NCI-H2029 treated with DMSO at 0.1 percent for 48 hours (cell line): ENCODE measurements around the gene KCNJ1.

ENCODE experiments used
- DNase-seq: peaks from one replicate; lab custom pipeline; 2025; lab: John Stamatoyannopoulos, UW

KCNJ1 gene

DNA sequence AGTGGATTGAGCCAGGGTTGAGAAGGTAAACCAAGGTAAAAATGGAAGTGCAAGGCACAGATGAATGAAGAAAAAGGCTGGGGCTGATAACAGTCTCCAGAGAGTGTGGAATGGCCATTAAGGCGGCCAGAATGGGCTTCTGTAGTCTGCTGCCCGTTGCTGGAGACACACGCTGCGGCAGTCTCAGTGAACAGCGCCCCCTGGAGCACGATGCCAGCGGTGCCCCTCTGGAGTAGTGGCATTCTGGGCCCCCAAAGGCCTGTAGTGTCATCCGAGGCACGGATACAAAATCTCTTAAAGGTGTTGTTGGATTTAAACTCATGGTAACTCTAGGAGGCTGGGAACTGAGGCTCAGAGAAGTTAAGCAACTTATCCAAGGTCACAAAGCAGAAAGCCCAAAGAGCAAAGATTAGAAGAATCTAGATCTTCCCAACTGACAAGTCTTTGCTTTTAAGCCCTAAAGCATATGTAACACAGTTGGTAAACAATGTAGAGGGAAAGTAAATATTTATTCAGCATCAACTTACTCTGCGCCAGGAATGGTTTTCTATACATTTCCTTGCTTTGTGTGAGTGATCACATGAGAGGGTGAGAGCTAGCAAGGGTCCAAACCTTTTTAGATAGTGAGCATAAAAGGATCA lies 18.2 kb downstream of the KCNJ1 start:
- DNase-seq, result no peak

DNA sequence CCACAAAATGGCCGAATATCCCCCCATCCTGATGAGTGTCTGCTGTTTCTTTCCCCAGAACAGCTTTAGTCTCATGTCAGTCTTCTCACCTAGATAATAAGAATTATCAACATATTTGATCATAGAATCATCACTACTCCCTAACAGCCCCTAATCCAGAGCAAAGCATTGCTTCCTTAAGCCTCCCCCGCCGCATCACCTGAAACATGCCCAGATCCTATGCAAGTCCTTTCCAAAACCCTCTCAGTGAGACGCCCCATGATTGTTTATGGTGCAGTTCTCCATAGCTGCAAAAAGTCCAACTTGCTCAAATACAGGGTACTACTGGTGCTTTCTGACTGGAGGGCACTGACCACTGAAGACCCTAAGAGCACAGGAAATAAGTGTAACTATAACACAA lies 20.1 kb downstream of the KCNJ1 start:
- no peak for DNase-seq

GRCh38 chr11:128845334-128845780 lies 21.7 kb downstream of the KCNJ1 start:
- DNase-seq, result no peak

DNA sequence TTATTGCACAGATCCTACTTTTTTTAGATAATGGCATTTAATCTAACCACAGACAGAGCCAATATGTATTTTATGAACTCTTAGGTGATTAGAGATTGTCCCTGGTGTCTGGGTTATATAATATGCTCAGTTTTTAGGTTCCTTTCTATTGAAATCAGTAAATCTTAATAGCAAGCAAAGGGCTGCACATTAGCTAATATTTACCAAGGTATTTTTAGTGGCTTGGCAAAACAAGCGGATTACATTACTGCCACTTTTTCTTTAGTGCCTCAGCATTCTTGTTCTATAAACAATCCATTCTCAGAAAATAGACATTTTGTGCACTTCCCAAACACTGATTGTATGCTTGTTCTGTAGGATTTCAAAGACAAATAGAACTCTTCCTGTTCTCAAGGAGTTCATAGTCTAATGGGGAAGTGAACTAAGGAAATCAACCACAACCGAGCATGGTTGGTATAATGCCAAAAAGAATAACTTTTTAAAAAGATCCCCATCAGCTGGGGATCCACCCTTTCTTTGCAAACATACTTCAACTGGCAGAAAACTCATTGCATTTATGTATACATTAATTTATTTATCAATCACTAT lies 23.8 kb downstream of the KCNJ1 start:
- no peak for DNase-seq

- DNase-seq, result peak; percentile 27
Measured at GRCh38 chr11:128841461-128842072, 25.5 kb downstream of the KCNJ1 start.

GRCh38 chr11:128840783-128841182 lies 26.3 kb downstream of the KCNJ1 start:
- DNase-seq, result no peak

DNA sequence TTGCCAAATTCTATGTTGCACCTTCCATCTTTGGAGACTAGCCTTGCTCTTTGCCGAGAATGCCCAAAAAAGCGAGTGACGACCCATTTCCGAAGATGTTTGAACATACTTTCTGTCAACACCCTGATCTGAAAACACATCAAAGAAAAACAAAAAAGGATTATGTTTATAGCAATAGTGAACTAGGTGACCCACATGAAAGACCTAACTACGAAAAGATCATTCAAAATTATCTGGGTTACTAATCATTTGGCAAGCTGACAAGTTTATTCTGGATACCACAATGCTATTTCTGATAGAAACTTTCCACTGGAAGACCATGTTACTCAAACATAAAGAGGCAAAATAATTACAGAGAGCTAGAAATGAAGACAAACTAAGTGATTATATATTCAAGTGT lies 27.0 kb downstream of the KCNJ1 start:
- no peak for DNase-seq

GRCh38 chr11:128839081-128839480 lies 28.0 kb downstream of the KCNJ1 start:
- DNase-seq, result no peak

GRCh38 chr11:128837627-128838026 lies 29.5 kb downstream of the KCNJ1 start:
- DNase-seq, result no peak

DNA sequence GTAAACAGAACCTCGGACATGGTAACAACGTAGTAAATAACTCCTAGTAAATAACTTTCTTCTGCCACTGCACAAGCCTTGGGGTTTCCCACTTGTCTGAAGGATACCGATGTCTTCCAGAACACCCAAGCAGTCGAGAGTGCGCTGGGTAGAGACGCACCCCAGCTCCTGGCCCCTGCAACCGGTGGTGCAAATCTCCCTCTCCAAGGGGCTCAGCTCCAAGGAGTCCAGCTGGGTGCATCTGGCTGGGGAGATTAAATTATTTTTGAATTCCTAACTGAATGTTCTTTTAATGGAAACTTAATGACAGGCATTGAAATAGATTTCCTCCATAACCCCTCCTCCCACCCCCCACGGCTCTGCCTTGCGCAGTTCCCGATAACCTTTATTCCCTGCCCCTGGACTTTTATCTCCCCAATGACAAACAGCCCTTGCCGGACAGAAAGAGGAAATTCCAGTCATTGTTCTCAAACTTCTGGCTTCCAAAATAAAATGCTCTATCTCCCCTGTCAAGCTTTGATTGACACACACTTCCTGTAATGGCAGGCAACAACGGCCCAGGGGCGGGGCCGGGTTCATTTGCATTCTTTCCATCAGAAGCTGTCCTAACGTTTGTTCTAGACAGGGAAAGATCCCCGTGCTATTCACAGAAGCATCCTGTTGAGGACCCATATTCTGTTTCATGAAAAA lies 31.2 kb downstream of the KCNJ1 start:
- DNase-seq, result no peak

GRCh38 chr11:128834157-128834556 lies 32.9 kb downstream of the KCNJ1 start:
- DNase-seq, result no peak

DNA sequence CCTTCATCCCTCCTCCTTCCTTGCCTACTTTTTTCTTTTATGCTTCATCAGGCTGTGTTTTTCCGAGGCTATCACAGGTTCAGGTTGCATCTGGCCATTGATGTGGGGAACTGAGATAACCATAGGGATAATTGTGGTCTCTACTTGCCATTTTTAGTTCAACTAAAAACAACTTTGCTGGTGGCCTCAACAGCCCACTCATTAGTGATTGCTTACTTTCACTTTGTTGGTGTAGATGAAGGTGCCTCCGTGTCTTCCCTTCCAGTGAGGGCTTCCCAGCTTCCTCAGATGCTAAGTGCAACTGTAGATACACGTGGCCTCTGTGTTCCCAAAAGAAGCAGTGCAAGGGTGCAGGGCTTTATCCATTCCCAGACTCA lies 35.0 kb downstream of the KCNJ1 start:
- DNase-seq, result no peak

DNA sequence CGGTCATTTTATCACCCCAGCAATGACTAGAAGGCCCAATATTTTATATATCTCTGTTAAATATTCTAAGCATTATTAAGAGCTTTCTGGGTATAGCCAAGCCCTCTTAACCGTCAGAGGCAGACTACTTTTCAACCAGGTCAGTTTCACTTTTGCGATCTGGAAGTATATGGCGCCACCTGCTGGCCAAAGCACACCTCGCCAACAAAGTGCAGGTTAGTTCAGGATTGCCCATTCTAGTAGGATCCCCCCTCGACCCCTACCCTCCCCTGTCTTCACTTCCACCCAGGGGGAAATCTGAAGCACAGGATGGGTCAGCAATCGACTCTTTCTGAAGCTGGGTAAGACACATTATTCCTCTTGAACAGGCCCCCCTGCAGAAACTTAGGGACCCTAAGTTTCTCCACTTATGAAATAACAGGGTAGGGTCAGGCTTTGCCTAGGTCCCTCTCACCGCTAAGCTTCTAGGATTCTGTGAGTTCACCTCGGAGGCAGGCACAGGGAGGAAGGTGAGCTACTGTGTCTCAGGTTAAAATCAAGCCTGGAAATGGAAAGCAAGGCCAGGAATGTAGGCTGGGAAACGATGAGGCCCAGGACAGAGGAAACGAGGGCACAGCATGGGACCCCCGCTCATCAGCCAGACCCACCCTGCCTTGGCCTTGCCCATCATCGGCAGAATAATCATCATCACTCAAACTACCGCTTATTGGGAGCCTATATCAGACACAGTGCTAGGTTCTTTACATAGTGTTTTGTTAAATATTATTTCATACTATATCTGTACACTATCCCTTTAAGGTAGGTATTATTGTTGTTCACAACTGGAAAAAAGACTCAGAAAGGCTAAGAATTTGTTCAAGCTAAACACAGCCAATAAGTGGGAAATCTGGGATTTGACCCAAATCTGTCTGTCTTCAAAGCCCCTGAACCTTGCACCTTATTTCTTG lies 35.6 kb downstream of the KCNJ1 start:
- DNase-seq, result peak; percentile 74

- no peak for DNase-seq
Measured at GRCh38 chr11:128830290-128831173, 36.6 kb downstream of the KCNJ1 start.

- no peak for DNase-seq
Measured at GRCh38 chr11:128828350-128828749, 38.7 kb downstream of the KCNJ1 start.

- DNase-seq, result no peak
Measured at GRCh38 chr11:128827191-128827893, 39.8 kb downstream of the KCNJ1 start.

DNA sequence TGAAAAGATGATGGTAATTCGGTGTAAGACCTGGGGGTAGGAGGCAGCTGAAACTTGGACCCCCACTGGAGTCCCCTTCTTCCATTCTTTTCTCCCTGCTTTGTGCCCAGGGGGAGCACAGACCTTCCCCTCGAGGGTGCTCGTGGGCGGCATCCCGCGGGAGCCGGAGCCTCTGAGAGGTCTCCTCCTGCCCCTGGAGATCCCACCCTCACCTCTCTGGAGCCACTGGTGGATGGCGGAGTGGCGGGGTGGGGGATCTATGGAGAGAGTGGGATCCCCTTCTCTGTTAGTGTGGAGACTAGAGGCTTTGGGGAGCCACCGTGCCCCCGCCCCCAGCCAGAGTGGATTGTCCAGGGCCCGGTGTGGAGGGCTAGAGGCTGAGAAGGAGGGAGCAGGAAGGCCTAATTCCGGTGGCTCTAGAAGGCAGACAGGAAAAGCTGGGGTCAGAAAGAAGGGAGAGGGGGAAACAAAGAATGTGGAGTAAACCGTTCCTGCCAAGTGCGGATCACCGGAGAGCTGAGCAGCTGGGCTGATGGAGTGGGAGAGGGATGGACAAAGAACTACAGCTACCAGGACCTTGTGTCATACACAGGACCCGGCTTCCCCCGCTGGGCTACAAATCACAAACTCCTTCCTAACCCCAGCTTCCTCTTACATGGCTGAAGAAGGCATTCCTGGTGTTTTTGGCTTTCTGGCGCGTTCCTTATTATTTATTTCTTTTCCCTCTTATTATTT lies 41.9 kb downstream of the KCNJ1 start:
- DNase-seq, result no peak

GRCh38 chr11:128824191-128825049 lies 42.7 kb downstream of the KCNJ1 start:
- DNase-seq, result no peak

DNA sequence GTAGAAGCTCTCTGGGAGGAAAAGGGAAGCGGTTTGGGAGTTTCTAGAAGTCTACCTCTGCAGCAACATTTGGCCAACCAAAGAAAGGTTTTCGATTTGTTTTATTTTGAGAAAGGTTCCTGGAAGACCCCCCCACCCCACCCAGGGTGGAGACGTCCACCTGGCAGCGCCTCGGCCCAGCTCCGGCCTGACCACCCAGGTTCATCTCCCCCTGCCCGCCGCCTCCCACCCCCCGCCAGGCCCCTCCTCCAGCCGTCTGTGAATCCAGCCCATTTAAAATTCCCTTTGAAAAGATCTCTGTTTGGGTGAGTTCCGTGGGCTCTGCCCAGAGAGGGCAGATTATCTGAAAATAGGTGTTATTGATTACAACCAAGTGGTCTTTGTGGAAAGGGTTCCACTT lies 43.3 kb downstream of the KCNJ1 start:
- no peak for DNase-seq
